Measurements from ENCODE around the gene ARL3.
"Not testable (repeated sequence)": the region's sequence is repeated elsewhere in the genome, so short reads cannot be mapped to it uniquely, and the experiment has no call there.

The ARL3 gene

GRCh38 chr10:102713814-102714620 lies at the start of gene ARL3:
Gene ARL3 (minus strand): TSS chr10:102714397. CDS start chr10:102714275, 122 bp downstream.
- peak; percentile 98 for DNase-seq

GRCh38 chr10:102763037-102763607 lies 48.9 kb upstream of the ARL3 start:
- no peak for DNase-seq

GRCh38 chr10:102762401-102763015 lies 48.3 kb upstream of the ARL3 start:
- no peak for DNase-seq

GRCh38 chr10:102761981-102762380 lies 47.8 kb upstream of the ARL3 start:
- DNase-seq = no peak

- no peak for DNase-seq
Observed at GRCh38 chr10:102759497-102760210, 45.5 kb upstream of the ARL3 start.

GRCh38 chr10:102758933-102759262 lies 44.7 kb upstream of the ARL3 start:
- not testable (repeated sequence) for DNase-seq

- DNase-seq = no peak
Observed at GRCh38 chr10:102758240-102758932, 44.2 kb upstream of the ARL3 start.

GRCh38 chr10:102757323-102757722 lies 43.1 kb upstream of the ARL3 start:
- no peak for DNase-seq

GRCh38 chr10:102753718-102754117 lies 39.5 kb upstream of the ARL3 start:
- DNase-seq = no peak

GRCh38 chr10:102752934-102753664 lies 38.9 kb upstream of the ARL3 start:
- no peak for DNase-seq

- no peak for DNase-seq
Observed at GRCh38 chr10:102752266-102752930, 38.2 kb upstream of the ARL3 start.

GRCh38 chr10:102745157-102745556 lies 31.0 kb upstream of the ARL3 start:
- no peak for DNase-seq

GRCh38 chr10:102744374-102745051 lies 30.3 kb upstream of the ARL3 start:
- peak; percentile 40 for DNase-seq

GRCh38 chr10:102743588-102744373 lies 29.6 kb upstream of the ARL3 start, which contains the start of gene WBP1L:
Gene WBP1L (plus strand): TSS chr10:102743948. CDS start chr10:102744054, 106 bp downstream.
- DNase-seq = peak; percentile 95

GRCh38 chr10:102743078-102743587 lies 28.9 kb upstream of the ARL3 start:
- DNase-seq = peak; percentile 36

- not testable (repeated sequence) for DNase-seq
Observed at GRCh38 chr10:102742313-102742712, 28.1 kb upstream of the ARL3 start.

- no peak for DNase-seq
Observed at GRCh38 chr10:102741726-102742237, 27.6 kb upstream of the ARL3 start.

GRCh38 chr10:102740229-102740628 lies 26.0 kb upstream of the ARL3 start:
- no peak for DNase-seq

GRCh38 chr10:102738692-102739121 lies 24.5 kb upstream of the ARL3 start:
- DNase-seq = no peak
